ENCODE data around the gene CTNNA3.
"Not testable (repeated sequence)": the region's sequence is repeated elsewhere in the genome, so short reads cannot be mapped to it uniquely, and the experiment has no call there.

Gene CTNNA3

DNA sequence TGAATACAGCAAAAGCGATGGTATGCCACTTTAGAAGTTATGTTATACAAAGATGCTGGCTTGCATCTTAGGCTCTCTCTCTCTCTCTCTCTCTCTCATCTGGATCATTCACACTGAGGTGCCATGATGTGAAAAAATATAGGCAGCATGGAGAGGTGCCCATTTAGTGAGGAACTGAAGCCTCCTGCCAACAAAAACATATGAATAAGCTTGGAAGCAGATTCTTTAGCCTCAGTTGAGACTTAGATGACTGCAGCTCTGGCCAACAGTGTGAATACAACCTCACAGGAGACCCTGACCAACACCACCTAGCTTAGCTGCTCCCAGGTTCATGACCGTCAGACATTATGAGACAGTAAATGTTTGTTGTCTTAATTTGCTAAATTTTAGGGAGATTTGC, 1330.3 kb downstream of the CTNNA3 start:
- Histone ChIP-seq H3K4me1 (ENCODE audit: control insufficient read depth in 1 of 2, insufficient read depth in 2 of 2, low read length in 2 of 2) (no peaks in the 10 kb centered on the region), H3K36me3 (ENCODE audit: control insufficient read depth in 1 of 2, insufficient read depth in 2 of 2, low read length in 2 of 2) (no peaks in the 10 kb centered on the region), H3K9me3 (ENCODE audit: control insufficient read depth in 1 of 2, low read length in 2 of 2) (no peaks in the 10 kb centered on the region), H3K27me3 (ENCODE audit: control insufficient read depth in 1 of 2, insufficient read depth in 2 of 2, low read length in 2 of 2) (no peaks in the 10 kb centered on the region), H3K9ac (ENCODE audit: low read depth in 1 of 2, low read length in 2 of 2) (no peak overlapping the region), H3K4me3 (ENCODE audit: low read depth in 1 of 2, low read length in 2 of 2) (no peak overlapping the region), H3K27ac (ENCODE audit: low read depth, low read length) (no peak overlapping the region)

DNA sequence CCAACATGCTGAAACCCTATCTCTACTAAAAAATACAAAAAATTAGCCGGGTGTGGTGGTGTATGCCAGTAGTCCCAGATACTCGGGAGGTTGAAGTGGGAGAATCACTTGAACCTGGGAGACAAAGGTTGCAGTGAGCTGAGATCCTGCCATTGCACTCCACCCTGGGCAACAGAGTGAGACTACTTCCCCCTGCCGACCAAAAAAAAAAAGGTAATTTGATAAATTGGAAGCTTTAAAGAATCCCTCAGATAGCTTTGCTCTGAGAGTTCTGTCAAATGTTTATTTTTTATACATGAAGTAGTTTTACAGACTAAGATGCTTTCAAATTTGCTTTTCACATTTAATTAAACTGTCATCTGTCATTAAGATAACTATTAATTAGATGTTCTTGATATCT, 1333.5 kb downstream of the CTNNA3 start:
- no peak overlapping the region for H3K27ac ChIP-seq (ENCODE audit: low read depth, low read length)
- no peaks in the 10 kb centered on the region for H3K36me3 ChIP-seq (ENCODE audit: control insufficient read depth in 1 of 2, insufficient read depth in 2 of 2, low read length in 2 of 2)
- no peak overlapping the region for H3K9ac ChIP-seq (ENCODE audit: low read depth in 1 of 2, low read length in 2 of 2)
- no peaks in the 10 kb centered on the region for H3K27me3 ChIP-seq (ENCODE audit: control insufficient read depth in 1 of 2, insufficient read depth in 2 of 2, low read length in 2 of 2)
- H3K4me1 ChIP-seq (ENCODE audit: control insufficient read depth in 1 of 2, insufficient read depth in 2 of 2, low read length in 2 of 2): no peaks in the 10 kb centered on the region
- H3K4me3 ChIP-seq (ENCODE audit: low read depth in 1 of 2, low read length in 2 of 2): no peak overlapping the region
- H3K9me3 ChIP-seq (ENCODE audit: control insufficient read depth in 1 of 2, low read length in 2 of 2): no peaks in the 10 kb centered on the region

DNA sequence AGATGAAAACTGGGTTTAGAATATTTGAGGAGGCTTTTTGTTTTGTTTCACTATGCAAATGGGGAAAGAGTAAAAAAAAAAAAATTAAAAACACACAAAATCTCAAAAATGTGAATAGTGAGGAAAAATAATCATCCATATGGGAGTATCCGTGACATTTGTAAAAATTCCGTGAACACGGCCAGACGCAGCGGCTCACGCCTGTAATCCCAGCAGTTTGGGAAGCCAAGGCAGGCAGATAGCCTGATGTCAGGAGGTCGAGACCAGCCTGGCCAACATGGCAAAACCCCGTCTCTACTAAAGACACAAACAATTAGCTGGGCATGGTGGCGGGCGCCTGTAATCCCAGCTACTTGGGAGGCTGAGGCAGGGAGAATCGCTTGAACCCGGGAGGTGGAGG, 1342.2 kb downstream of the CTNNA3 start:
- not testable (repeated sequence) for H3K27me3 ChIP-seq (ENCODE audit: control insufficient read depth in 1 of 2, insufficient read depth in 2 of 2, low read length in 2 of 2); H3K9ac ChIP-seq (ENCODE audit: low read depth in 1 of 2, low read length in 2 of 2); H3K4me3 ChIP-seq (ENCODE audit: low read depth in 1 of 2, low read length in 2 of 2); H3K27ac ChIP-seq (ENCODE audit: low read depth, low read length); H3K36me3 ChIP-seq (ENCODE audit: control insufficient read depth in 1 of 2, insufficient read depth in 2 of 2, low read length in 2 of 2); H3K4me1 ChIP-seq (ENCODE audit: control insufficient read depth in 1 of 2, insufficient read depth in 2 of 2, low read length in 2 of 2); H3K9me3 ChIP-seq (ENCODE audit: control insufficient read depth in 1 of 2, low read length in 2 of 2)

DNA sequence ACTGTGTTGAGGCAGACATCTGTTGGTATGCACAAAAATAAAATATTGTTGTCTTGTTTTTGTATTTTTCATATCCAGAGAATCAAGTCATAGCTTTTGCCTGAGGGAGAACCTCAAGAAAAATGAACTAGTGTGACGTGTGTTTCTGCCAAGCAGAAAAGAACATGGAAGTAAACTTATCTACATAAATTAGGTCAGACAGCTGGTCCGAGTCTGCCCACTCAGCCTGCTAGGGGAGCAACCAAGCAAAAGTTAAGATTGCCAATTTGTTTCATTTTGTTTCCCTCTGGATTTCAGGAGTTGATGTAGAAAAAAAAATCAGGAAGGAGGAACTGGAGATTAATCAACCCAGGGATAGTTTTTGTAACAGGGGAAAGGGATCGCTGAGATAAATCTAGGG, 1342.6 kb downstream of the CTNNA3 start:
- H3K4me3 ChIP-seq (ENCODE audit: low read depth in 1 of 2, low read length in 2 of 2): no peak overlapping the region
- no peak overlapping the region for H3K9ac ChIP-seq (ENCODE audit: low read depth in 1 of 2, low read length in 2 of 2)
- H3K9me3 ChIP-seq (ENCODE audit: control insufficient read depth in 1 of 2, low read length in 2 of 2): no peaks in the 10 kb centered on the region
- no peaks in the 10 kb centered on the region for H3K27me3 ChIP-seq (ENCODE audit: control insufficient read depth in 1 of 2, insufficient read depth in 2 of 2, low read length in 2 of 2)
- no peak overlapping the region for H3K27ac ChIP-seq (ENCODE audit: low read depth, low read length)
- H3K36me3 ChIP-seq (ENCODE audit: control insufficient read depth in 1 of 2, insufficient read depth in 2 of 2, low read length in 2 of 2): no peaks in the 10 kb centered on the region
- no peaks in the 10 kb centered on the region for H3K4me1 ChIP-seq (ENCODE audit: control insufficient read depth in 1 of 2, insufficient read depth in 2 of 2, low read length in 2 of 2)

DNA sequence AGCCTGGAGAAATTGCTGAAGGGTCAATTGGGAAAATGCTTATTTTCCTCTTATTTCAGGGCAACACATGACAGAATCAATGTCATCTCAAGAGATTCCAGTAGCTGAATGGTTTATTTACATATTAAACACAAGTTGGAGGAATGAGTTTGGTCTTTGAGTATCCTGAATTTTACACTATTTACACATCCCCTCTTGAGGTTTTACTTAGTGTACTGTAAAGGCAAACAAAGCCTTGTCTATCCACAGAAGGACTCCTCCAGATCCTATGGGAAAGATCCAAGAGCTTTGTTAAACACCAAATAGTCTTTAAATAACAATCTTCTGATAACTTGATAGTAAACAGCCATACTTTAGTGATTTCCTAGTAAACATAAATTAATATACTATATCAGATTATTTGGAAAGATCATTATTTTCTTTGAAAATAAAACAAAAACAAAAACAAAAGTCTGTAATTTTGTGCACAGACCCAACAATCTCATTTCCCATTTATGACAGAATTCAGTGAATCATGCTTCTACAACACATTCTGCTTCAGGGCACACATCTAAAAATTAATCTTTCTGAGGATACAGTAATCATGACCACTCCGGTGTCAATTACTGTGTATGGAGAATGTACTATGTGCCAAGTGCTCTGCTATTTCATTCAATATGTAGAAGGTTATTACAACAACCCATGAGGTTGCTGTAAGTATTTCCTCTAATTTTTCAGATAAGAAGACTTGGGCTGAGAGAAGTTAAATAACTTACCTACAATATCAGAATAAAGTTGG, 1345.2 kb downstream of the CTNNA3 start:
- Histone ChIP-seq H3K27me3 (ENCODE audit: control insufficient read depth in 1 of 2, insufficient read depth in 2 of 2, low read length in 2 of 2) (no peaks in the 10 kb centered on the region), H3K27ac (ENCODE audit: low read depth, low read length) (no peak overlapping the region), H3K36me3 (ENCODE audit: control insufficient read depth in 1 of 2, insufficient read depth in 2 of 2, low read length in 2 of 2) (no peaks in the 10 kb centered on the region), H3K4me3 (ENCODE audit: low read depth in 1 of 2, low read length in 2 of 2) (no peak overlapping the region), H3K9ac (ENCODE audit: low read depth in 1 of 2, low read length in 2 of 2) (no peak overlapping the region), H3K4me1 (ENCODE audit: control insufficient read depth in 1 of 2, insufficient read depth in 2 of 2, low read length in 2 of 2) (no peaks in the 10 kb centered on the region), H3K9me3 (ENCODE audit: control insufficient read depth in 1 of 2, low read length in 2 of 2) (no peaks in the 10 kb centered on the region)

DNA sequence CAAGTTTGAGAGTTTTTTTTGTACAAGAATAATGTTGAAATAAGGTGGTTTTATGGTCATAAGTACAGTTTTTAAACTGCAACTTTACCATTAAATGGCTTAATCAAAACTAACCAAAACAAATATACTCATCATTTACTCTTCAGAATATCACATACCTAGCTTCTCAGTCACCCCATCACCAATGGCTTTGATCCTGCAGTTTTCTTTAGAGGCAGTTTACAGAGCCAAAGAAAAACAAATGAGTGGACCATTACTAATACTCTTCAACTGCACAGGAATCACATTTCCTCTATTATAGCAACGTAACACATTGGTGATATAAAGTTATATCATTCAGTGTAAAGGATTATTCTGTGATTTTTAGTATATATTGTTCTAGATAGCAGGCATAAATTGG, 1346.3 kb downstream of the CTNNA3 start:
- Histone ChIP-seq H3K4me1 (ENCODE audit: control insufficient read depth in 1 of 2, insufficient read depth in 2 of 2, low read length in 2 of 2) (no peaks in the 10 kb centered on the region), H3K9me3 (ENCODE audit: control insufficient read depth in 1 of 2, low read length in 2 of 2) (no peaks in the 10 kb centered on the region), H3K27me3 (ENCODE audit: control insufficient read depth in 1 of 2, insufficient read depth in 2 of 2, low read length in 2 of 2) (no peaks in the 10 kb centered on the region), H3K4me3 (ENCODE audit: low read depth in 1 of 2, low read length in 2 of 2) (no peak overlapping the region), H3K27ac (ENCODE audit: low read depth, low read length) (no peak overlapping the region), H3K9ac (ENCODE audit: low read depth in 1 of 2, low read length in 2 of 2) (no peak overlapping the region), H3K36me3 (ENCODE audit: control insufficient read depth in 1 of 2, insufficient read depth in 2 of 2, low read length in 2 of 2) (no peaks in the 10 kb centered on the region)

DNA sequence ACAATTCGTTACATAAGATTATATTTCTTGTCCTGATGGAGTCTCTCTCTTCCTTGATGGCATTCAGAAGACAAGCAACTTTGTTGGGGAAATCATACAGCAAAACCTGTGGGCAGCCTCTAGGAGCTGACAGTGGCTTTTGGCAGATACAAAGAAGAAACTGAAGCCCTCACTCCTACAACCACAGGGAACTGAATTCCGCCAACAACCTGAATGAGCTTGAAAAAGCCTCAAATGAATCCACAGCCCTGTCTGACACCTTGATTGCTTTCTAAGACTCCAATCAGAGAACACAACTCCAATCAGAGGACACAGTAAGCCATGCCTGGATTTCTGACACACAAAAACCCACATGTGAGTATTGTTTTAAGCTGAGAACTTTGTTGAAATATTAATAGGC, 1346.9 kb downstream of the CTNNA3 start:
- Histone ChIP-seq H3K9ac (ENCODE audit: low read depth in 1 of 2, low read length in 2 of 2) (no peak overlapping the region), H3K9me3 (ENCODE audit: control insufficient read depth in 1 of 2, low read length in 2 of 2) (no peaks in the 10 kb centered on the region), H3K4me3 (ENCODE audit: low read depth in 1 of 2, low read length in 2 of 2) (no peak overlapping the region), H3K36me3 (ENCODE audit: control insufficient read depth in 1 of 2, insufficient read depth in 2 of 2, low read length in 2 of 2) (no peaks in the 10 kb centered on the region), H3K27ac (ENCODE audit: low read depth, low read length) (no peak overlapping the region), H3K27me3 (ENCODE audit: control insufficient read depth in 1 of 2, insufficient read depth in 2 of 2, low read length in 2 of 2) (no peaks in the 10 kb centered on the region), H3K4me1 (ENCODE audit: control insufficient read depth in 1 of 2, insufficient read depth in 2 of 2, low read length in 2 of 2) (no peaks in the 10 kb centered on the region)

DNA sequence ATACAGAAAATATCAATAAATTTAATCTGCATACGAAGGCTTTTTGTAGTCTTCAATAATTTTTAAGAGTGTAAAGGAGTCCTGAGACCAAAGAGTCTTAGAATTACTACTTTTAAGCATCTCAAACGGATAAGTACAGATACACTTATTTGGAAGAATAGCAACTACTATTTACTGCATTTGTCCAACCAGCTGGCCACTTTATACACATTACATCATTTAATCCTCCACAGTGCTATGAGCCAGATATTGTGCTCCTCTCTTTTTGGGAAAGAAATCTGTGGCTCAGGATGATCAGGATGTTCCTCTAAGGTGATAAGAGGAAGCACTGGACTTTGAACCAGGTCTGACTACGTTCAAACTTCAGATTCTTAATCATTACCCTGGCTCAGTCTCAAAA, 1358.8 kb downstream of the CTNNA3 start:
- no peaks in the 10 kb centered on the region for H3K4me1 ChIP-seq (ENCODE audit: control insufficient read depth in 1 of 2, insufficient read depth in 2 of 2, low read length in 2 of 2)
- no peak overlapping the region for H3K27ac ChIP-seq (ENCODE audit: low read depth, low read length)
- H3K4me3 ChIP-seq (ENCODE audit: low read depth in 1 of 2, low read length in 2 of 2): no peak overlapping the region
- no peaks in the 10 kb centered on the region for H3K27me3 ChIP-seq (ENCODE audit: control insufficient read depth in 1 of 2, insufficient read depth in 2 of 2, low read length in 2 of 2)
- no peak overlapping the region for H3K9ac ChIP-seq (ENCODE audit: low read depth in 1 of 2, low read length in 2 of 2)
- H3K36me3 ChIP-seq (ENCODE audit: control insufficient read depth in 1 of 2, insufficient read depth in 2 of 2, low read length in 2 of 2): no peaks in the 10 kb centered on the region
- no peaks in the 10 kb centered on the region for H3K9me3 ChIP-seq (ENCODE audit: control insufficient read depth in 1 of 2, low read length in 2 of 2)

DNA sequence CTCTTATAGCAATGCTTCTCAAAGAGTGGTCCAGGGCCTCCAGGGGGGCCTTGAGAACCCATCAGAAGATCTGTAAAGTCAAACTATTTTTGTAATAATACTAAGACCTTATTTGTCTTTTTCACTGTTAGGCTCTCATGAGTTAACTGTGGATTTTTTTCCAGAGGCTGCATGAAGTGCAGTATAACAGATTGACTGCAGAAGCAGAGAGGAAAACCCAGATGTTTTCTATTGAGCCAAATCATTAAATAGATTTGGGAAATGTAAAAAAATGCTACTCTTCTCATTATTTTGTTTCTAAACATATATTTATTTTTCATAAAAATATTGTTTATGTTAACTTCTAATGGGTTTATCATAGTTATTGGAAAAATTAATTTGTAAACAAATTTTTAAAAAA, 1359.2 kb downstream of the CTNNA3 start:
- Histone ChIP-seq H3K9me3 (ENCODE audit: control insufficient read depth in 1 of 2, low read length in 2 of 2) (no peaks in the 10 kb centered on the region), H3K4me1 (ENCODE audit: control insufficient read depth in 1 of 2, insufficient read depth in 2 of 2, low read length in 2 of 2) (no peaks in the 10 kb centered on the region), H3K36me3 (ENCODE audit: control insufficient read depth in 1 of 2, insufficient read depth in 2 of 2, low read length in 2 of 2) (no peaks in the 10 kb centered on the region), H3K27ac (ENCODE audit: low read depth, low read length) (no peak overlapping the region), H3K9ac (ENCODE audit: low read depth in 1 of 2, low read length in 2 of 2) (no peak overlapping the region), H3K4me3 (ENCODE audit: low read depth in 1 of 2, low read length in 2 of 2) (no peak overlapping the region), H3K27me3 (ENCODE audit: control insufficient read depth in 1 of 2, insufficient read depth in 2 of 2, low read length in 2 of 2) (no peaks in the 10 kb centered on the region)

DNA sequence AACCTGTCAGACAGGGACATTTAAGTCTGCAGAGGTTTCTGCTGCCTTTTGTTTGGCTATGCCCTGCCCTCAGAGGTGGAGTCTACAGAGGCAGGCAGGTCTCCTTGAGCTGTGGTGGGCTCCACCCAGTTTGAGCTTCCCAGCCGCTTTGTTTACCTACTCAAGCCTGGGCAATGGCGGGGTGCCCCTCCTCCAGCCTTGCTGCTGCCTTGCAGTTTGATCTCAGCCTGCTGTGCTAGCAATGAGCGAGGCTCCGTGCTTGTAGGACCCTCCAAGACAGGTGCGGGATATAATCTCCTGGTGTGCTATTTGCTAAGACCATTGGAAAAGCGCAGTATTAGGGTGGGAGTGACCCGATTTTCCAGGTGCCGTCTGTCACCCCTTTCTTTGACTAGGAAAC, 1360.2 kb downstream of the CTNNA3 start:
- not testable (repeated sequence) for H3K9me3 ChIP-seq (ENCODE audit: control insufficient read depth in 1 of 2, low read length in 2 of 2); H3K9ac ChIP-seq (ENCODE audit: low read depth in 1 of 2, low read length in 2 of 2); H3K27ac ChIP-seq (ENCODE audit: low read depth, low read length); H3K36me3 ChIP-seq (ENCODE audit: control insufficient read depth in 1 of 2, insufficient read depth in 2 of 2, low read length in 2 of 2); H3K4me1 ChIP-seq (ENCODE audit: control insufficient read depth in 1 of 2, insufficient read depth in 2 of 2, low read length in 2 of 2); H3K27me3 ChIP-seq (ENCODE audit: control insufficient read depth in 1 of 2, insufficient read depth in 2 of 2, low read length in 2 of 2); H3K4me3 ChIP-seq (ENCODE audit: low read depth in 1 of 2, low read length in 2 of 2)

DNA sequence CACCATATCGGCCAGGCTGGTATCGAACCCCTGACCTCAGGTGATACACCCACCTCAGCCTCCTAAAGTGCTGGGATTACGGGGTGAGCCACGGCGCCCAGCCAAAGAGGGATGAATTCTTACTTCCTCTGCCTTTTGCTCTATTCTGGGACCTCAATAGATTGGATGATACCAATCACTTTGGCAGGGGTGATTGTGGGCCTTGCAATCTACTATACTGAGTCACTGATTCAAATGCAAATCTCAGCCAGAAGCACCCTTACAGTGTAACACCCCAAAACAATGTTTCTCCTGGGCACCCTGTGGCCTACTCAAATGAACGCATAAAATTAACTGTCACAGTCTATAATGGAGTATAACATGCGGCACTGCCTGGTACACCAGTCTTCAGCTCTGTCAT, 1366.8 kb downstream of the CTNNA3 start:
- Histone ChIP-seq H3K4me3 (ENCODE audit: low read depth in 1 of 2, low read length in 2 of 2) (no peak overlapping the region), H3K27ac (ENCODE audit: low read depth, low read length) (no peak overlapping the region), H3K9me3 (ENCODE audit: control insufficient read depth in 1 of 2, low read length in 2 of 2) (no peaks in the 10 kb centered on the region), H3K4me1 (ENCODE audit: control insufficient read depth in 1 of 2, insufficient read depth in 2 of 2, low read length in 2 of 2) (no peaks in the 10 kb centered on the region), H3K36me3 (ENCODE audit: control insufficient read depth in 1 of 2, insufficient read depth in 2 of 2, low read length in 2 of 2) (no peaks in the 10 kb centered on the region), H3K27me3 (ENCODE audit: control insufficient read depth in 1 of 2, insufficient read depth in 2 of 2, low read length in 2 of 2) (no peaks in the 10 kb centered on the region), H3K9ac (ENCODE audit: low read depth in 1 of 2, low read length in 2 of 2) (no peak overlapping the region)

Measured in duodenal mucosa (tissue), 2 donors.